ENCODE results near the gene OR8G1.

Gene OR8G1, protein sequence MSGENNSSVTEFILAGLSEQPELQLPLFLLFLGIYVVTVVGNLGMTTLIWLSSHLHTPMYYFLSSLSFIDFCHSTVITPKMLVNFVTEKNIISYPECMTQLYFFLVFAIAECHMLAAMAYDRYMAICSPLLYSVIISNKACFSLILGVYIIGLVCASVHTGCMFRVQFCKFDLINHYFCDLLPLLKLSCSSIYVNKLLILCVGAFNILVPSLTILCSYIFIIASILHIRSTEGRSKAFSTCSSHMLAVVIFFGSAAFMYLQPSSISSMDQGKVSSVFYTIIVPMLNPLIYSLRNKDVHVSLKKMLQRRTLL

DNA sequence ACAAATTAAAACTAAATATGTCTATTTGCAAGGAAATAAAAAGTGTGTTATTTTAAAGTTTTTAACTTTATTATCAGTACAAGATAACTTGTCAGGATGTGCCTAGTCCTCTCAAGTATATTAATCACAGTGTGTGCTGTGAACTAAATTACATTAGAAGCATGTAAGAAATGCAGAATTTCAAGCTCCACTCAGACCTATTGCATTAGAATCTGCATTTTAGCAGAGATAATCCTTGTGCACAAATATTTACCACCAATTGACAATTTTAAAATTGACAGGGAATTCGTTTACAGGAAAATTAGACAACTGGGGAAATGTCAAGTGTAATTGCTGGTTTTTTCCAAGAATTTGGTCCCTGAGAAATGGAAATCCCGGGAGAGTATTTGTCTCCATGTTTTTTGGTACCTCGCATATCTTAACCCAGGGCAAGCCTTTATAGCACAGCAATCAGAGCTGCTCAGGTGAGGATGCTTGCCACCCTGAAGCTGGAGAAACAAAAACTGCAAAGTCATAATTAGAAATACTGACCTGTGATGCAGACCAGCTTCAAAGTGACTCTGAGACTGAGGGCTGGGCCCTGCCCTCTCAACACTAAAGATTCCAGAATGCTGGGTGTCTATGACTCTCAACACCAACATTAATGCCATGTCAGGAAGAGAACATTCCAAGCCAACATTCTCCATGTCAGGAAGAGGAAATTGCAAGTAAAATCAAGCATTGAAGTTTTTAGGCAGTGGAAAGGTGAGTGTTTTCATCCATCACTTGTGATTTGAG is at the start of gene OR8G1:
OR8G1 (plus strand) TSS at position 475 of the 777 bp plus-strand sequence. CDS start 8,581 bp downstream, outside the sequence.
- no peak for DNase-seq

GRCh38 chr11:124193221-124194010 is 47.5 kb upstream of the OR8G1 start:
- no peak for DNase-seq

DNA sequence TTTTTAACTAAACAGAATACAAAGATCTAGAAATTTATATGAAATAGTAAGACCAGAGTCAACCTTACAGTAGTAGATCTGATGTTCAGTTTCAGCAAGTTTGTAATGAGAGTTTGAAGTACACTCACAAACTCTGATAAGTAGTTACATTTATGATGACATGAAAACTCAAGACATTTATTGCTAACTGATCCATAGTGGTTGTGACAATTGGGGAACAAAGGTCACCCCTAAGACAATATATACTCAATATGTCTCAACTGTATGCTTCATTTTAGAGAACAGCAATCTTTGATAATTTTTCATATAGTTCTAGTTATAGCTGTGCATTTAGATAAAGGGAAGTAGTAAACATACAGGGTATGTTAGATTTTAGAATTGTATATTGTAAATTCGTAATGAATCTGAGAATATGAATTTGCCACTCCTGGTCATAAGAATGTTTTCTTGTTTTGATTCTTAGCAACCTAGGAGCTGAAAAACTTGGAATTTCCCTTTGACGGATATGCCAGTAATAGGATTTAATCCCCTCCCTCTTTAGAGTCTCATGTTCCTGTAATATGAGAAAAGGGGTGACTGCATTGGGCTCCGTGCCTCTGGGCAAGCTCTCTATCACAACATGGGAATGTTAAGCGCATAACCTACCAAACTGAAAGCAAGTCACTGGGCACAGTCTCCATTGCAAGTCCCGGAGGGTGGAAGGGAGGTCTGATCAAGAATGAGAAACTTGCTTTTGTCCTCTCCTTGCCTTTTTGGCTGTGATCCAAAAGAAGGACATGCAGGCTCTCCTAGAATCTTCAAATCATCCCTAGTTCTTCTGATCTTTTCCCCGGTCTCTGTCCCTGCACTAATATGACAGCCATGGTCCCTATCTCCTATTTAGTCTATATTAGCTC is 46.4 kb upstream of the OR8G1 start:
- no peak for DNase-seq

DNA sequence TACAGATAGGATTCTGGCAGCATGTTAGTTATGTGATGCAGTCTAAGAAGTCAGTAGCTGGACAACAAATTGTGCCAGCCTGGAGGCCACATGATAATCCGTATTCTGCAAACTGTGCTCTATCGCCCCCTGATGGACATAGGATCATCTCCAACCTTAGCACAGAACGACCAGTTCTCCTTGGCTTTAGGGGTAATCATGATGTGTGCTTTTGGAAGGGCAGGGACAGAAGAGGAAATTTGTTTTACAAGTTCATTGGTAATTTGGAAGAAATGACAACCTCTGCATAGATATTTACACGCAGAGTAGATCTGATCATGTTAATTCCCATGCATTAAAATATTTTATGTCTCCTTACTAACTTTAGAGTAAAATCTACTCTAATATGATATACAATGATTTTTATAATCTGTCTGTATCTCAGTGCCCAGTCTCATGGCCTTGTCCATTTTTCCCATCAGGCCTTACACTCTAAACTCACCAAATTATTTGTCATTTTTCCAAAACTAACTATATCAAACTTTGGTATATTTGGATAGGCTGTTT is 45.6 kb upstream of the OR8G1 start:
- DNase-seq: peak; percentile 20

DNA sequence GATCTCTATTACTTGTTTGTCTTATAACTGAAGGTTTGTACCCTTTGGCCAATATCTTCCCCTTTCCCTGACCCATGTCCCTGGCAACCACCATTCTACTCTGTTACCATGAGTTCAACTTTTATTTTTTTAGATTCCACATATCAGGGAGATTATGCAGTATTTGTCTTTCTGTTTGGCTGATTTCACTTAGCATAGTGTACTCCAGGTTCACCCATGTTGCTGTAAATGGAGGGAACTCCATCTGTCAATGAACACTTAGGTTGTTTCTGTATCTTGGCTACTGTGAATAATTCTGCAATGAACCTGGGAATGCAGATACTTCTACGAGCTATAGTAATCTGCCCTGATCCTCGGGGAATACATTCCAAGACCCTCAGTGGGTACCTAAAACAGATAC is 42.9 kb upstream of the OR8G1 start:
- no peak for DNase-seq

GRCh38 chr11:124198897-124199296 is 42.0 kb upstream of the OR8G1 start:
- no peak for DNase-seq

DNA sequence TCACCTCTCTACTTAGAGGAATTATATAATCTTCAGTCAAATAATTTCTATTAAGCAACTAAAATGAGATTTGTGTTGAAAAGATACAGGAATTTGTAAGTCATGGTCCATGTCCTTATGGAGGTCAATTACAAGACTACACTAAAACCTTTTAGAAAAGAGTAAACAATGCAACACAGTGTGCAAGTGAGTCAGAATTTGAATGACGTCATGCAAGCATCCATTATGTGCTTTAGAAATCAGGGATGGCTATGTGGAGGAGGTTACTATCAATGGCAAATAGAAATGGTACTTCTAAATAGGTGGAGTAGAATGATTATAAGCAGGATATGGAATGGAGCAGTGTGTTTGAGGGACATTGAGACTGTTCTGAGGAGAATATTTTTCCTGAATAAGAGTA is 41.2 kb upstream of the OR8G1 start:
- DNase-seq: no peak

- DNase-seq: no peak
Measured at GRCh38 chr11:124200671-124201070, 40.2 kb upstream of the OR8G1 start.

- DNase-seq: no peak
Measured at GRCh38 chr11:124202951-124203350, 37.9 kb upstream of the OR8G1 start.

DNA sequence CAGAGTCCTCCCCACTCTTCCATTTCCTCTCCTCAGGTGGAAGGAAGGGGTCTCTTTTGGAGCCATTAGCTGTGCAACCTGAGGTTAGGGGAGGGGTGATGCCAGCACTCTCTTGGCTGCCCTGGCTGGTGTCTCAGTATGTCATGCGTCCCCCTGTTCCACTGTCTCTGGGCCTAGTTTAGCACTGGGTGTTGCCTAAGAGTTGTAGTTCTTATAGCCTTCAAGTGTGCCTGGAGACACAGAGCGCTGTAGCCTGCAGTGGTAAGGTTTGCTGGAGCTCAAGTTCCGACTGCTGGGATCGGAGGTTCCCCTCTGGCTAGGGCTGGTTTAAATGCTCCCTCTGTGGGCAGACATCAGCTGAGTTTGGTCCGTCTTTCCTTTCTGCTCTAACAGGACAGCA is 36.9 kb upstream of the OR8G1 start:
- DNase-seq: no peak

DNA sequence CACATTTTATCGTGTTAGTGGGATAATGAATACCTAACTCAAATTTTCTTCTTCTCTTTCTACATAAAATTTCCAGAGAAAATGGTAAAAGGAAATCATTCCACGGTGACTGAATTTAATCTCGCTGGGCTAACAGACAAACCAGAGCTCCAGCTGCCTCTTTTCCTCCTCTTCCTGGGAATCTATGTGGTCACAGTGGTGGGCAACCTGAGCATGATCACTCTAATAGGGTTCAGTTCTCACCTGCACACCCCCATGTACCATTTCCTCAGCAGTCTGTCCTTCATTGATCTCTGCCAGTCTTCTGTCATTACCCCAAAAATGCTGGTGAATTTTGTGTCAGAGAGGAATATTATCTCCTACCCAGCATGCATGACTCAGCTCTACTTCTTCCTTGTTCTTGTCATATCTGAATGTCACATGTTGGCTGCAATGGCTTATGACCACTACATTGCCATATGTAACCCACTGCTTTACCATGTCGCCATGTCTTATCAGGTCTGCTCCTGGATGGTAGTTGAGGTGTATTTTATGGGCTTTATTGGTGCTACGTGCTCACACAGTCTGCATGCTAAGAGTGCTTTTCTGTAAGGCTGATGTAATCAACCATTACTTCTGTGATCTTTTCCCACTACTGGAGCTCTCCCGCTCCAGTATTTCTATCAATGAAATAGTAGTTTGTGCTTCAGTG is 33.6 kb upstream of the OR8G1 start:
- no peak for DNase-seq

- no peak for DNase-seq
Measured at GRCh38 chr11:124209824-124210357, 31.0 kb upstream of the OR8G1 start.

GRCh38 chr11:124210421-124210820 is 30.5 kb upstream of the OR8G1 start:
- no peak for DNase-seq

- DNase-seq: no peak
Measured at GRCh38 chr11:124211321-124211720, 29.6 kb upstream of the OR8G1 start.

DNA sequence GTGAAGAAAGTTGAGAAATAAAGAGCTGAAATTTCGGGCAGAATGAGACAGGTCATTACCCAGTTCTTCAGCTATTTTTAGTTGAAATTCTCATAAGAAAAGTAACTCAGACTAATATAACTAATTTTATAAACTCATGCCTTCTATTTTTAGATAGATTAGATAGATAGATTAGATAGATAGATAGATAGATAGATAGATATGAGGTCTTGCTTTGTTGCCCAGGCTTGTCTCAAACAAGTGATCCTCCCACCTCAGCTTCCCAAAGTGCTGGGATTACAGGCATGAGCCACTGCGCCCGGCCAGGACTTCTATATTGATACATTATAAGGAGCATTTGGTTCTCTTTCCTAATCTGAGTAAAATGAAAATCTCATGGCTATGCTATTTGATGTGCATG is 26.9 kb upstream of the OR8G1 start:
- DNase-seq: no peak

- no peak for DNase-seq
Measured at GRCh38 chr11:124219126-124219525, 21.8 kb upstream of the OR8G1 start.

DNA sequence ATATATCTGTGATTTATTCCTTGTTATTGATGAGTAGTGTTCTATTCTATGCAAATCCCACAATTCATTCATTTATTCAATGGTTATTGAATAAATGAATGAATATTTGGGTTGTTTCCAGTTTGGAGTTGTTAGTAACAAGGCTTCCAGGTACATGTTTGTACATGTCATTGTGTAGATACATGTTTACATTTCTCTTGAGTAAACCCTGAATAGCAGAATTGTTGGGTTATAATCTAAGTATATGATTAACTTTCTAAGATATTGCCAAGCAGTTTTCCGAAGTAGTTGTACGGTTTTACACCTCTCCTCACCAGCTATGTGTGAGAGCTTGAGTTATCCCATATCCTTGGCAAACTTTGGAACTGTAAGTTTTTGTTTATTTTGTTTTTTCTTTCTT is 18.5 kb upstream of the OR8G1 start:
- DNase-seq: no peak

DNA sequence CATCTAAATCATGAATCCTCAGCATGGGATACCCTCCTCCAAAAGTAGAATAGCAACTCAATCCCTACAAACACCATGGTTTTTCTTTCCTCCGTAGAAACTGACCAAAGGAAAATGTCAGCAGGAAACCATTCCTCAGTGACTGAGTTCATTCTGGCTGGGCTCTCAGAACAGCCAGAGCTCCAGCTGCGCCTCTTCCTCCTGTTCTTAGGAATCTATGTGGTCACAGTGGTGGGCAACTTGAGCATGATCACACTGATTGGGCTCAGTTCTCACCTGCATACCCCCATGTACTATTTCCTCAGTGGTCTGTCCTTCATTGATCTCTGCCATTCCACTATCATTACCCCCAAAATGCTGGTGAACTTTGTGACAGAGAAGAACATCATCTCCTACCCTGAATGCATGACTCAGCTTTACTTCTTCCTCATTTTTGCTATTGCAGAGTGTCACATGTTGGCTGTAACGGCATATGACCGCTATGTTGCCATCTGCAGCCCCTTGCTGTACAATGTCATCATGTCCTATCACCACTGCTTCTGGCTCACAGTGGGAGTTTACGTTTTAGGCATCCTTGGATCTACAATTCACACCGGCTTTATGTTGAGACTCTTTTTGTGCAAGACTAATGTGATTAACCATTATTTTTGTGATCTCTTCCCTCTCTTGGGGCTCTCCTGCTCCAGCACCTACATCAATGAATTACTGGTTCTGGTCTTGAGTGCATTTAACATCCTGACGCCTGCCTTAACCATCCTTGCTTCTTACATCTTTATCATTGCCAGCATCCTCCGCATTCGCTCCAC is 16.1 kb upstream of the OR8G1 start:
- DNase-seq: peak; percentile 24

DNA sequence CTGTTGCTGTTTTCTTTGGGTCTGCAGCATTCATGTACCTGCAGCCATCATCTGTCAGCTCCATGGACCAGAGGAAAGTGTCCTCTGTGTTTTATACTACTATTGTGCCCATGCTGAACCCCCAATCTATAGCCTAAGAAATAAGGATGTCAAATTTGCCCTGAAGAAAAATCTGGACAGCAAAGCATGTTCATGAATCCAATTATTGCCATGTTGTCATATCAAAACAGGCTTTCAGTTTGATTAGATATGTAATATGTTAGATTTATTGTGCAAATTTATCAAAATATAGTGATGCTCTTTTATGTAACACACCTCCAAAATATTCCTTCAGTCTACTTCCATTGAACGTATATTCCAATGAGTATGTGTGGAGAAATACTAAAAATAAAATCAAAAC is 15.4 kb upstream of the OR8G1 start:
- no peak for DNase-seq

DNA sequence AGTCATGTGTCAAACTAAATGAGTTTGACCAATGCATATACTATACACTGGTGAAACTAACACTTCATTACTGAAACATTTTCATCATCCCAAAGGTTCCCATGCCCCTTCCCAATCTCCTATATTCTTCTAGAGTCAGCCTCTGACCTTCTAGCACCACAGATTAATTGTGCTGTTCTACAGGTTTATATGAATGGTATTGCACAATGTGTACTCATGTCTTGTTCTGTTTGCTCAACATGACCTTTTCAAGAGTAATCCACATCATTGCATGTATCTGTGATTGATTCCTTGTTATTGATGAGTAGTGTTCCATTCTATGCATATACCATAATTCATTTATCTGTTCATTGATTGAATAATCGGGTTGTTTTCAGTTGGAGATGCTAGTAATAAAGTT is 7.5 kb upstream of the OR8G1 start:
- no peak for DNase-seq
